ENCODE measurements around the gene KRT20.

DNA sequence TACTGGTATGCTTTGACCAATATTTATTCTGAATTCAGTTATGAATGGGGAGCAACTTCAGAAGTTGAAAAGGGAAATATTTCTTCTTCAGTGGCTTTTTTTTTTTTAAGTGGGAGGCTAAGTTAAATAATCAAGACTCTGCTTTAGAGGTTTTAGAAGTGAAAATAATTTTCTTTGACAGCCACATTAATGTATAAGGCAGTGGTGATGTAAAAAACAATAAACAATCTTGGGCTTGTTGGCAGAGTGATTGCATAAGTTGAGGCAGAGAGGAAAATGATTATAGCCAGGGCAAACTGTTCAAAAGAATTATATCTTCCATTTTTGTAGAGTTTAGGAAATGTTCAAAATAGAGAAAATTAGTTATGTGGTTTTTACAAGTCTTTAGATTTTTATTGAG is 12.6 kb downstream of the KRT20 start:
- TF ChIP-seq POLR2A (IDR thresholded peaks at IDR 0.05) (no peak), EP300 (IDR thresholded peaks at IDR 0.05) (no peak)
- TF ChIP-seq, protein P1, sequence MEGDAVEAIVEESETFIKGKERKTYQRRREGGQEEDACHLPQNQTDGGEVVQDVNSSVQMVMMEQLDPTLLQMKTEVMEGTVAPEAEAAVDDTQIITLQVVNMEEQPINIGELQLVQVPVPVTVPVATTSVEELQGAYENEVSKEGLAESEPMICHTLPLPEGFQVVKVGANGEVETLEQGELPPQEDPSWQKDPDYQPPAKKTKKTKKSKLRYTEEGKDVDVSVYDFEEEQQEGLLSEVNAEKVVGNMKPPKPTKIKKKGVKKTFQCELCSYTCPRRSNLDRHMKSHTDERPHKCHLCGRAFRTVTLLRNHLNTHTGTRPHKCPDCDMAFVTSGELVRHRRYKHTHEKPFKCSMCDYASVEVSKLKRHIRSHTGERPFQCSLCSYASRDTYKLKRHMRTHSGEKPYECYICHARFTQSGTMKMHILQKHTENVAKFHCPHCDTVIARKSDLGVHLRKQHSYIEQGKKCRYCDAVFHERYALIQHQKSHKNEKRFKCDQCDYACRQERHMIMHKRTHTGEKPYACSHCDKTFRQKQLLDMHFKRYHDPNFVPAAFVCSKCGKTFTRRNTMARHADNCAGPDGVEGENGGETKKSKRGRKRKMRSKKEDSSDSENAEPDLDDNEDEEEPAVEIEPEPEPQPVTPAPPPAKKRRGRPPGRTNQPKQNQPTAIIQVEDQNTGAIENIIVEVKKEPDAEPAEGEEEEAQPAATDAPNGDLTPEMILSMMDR (IDR thresholded peaks at IDR 0.05): no peak
